ENCODE results near the gene C18orf32.
A peak's percentile ranks its signal among the peaks of the same experiment; 100 is the strongest.
"Not testable (repeated sequence)": the region's sequence is repeated elsewhere in the genome, so short reads cannot be mapped to it uniquely, and the experiment has no call there.

The C18orf32 gene

GRCh38 chr18:49490246-49490762, 3.3 kb upstream of the C18orf32 start:
- Histone ChIP-seq H3K36me3 (peaks cover 42% of the 10 kb centered on the region), H3K9me3 (no peaks in the 10 kb centered on the region), H3K27me3 (no peaks in the 10 kb centered on the region), H3K9ac (peak overlapping the region; percentile 100), H3K4me3 (peak overlapping the region; percentile 96), H3K4me1 (peaks cover 59% of the 10 kb centered on the region), H4K20me1 (peaks cover 49% of the 10 kb centered on the region), H3K27ac (peak overlapping the region; percentile 10; the same call in 1 of the 2 replicates), H3K4me2 (peak overlapping the region; percentile 91)
- no peak for TF ChIP-seq Cebpa-rat (IDR thresholded peaks at IDR 0.05)

- TF ChIP-seq Cebpa-rat (IDR thresholded peaks at IDR 0.05): no peak
- H3K4me1 ChIP-seq: peaks cover 60% of the 10 kb centered on the region
- peak overlapping the region; percentile 86 for H3K27ac ChIP-seq
- H3K27me3 ChIP-seq: no peaks in the 10 kb centered on the region
- H4K20me1 ChIP-seq: peaks cover 49% of the 10 kb centered on the region
- peak overlapping the region; percentile 70 for H3K4me3 ChIP-seq
- H3K4me2 ChIP-seq: peak overlapping the region; percentile 91
- peak overlapping the region; percentile 88 for H3K9ac ChIP-seq
- no peaks in the 10 kb centered on the region for H3K9me3 ChIP-seq
- H3K36me3 ChIP-seq: peaks cover 54% of the 10 kb centered on the region
Observed at GRCh38 chr18:49487711-49488310, 777 bp upstream of the C18orf32 start.

DNA sequence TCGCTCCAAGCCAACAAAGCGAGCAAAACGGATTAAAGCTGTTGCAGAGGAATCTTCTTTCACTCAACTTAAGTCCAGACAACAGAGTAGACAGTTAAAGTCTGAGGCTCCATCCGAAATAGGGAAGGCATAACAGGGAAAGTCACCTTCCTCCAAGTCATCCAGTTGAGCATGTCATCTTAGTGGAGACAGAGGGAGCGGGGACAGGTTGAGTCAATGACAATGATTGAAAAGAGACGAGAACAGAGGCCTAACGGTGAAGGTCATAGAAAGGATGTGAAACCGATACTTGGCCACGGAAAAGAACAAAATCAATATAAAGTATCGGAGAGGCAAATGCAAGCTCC, 455 bp downstream of the C18orf32 start:
- H3K4me2 ChIP-seq: peak overlapping the region; percentile 91
- H3K9me3 ChIP-seq: no peaks in the 10 kb centered on the region
- peaks cover 66% of the 10 kb centered on the region for H3K36me3 ChIP-seq
- H3K4me3 ChIP-seq: peak overlapping the region; percentile 70
- peaks cover 58% of the 10 kb centered on the region for H3K4me1 ChIP-seq
- peaks cover 43% of the 10 kb centered on the region for H4K20me1 ChIP-seq
- no peaks in the 10 kb centered on the region for H3K27me3 ChIP-seq
- peak overlapping the region; percentile 88 for H3K9ac ChIP-seq
- no peak for TF ChIP-seq Cebpa-rat (IDR thresholded peaks at IDR 0.05)
- H3K27ac ChIP-seq: peak overlapping the region; percentile 86

- H3K27ac ChIP-seq: peak overlapping the region; percentile 86
- H4K20me1 ChIP-seq: peaks cover 38% of the 10 kb centered on the region
- H3K4me1 ChIP-seq: peaks cover 55% of the 10 kb centered on the region
- peaks cover 66% of the 10 kb centered on the region for H3K36me3 ChIP-seq
- H3K9me3 ChIP-seq: no peaks in the 10 kb centered on the region
- peak overlapping the region; percentile 88 for H3K9ac ChIP-seq
- H3K4me3 ChIP-seq: peak overlapping the region; percentile 70
- TF ChIP-seq Cebpa-rat (IDR thresholded peaks at IDR 0.05): no peak
- H3K27me3 ChIP-seq: no peaks in the 10 kb centered on the region
- peak overlapping the region; percentile 91 for H3K4me2 ChIP-seq
Observed at GRCh38 chr18:49486134-49486533, 900 bp downstream of the C18orf32 start.

- H3K9ac ChIP-seq: no peak overlapping the region
- no peak for TF ChIP-seq Cebpa-rat (IDR thresholded peaks at IDR 0.05)
- H3K4me2 ChIP-seq: no peak overlapping the region
- H3K4me1 ChIP-seq: peaks cover 34% of the 10 kb centered on the region
- H3K36me3 ChIP-seq: peaks cover 65% of the 10 kb centered on the region
- no peaks in the 10 kb centered on the region for H3K27me3 ChIP-seq
- H3K9me3 ChIP-seq: no peaks in the 10 kb centered on the region
- H3K4me3 ChIP-seq: no peak overlapping the region
- peaks cover 9% of the 10 kb centered on the region for H4K20me1 ChIP-seq
- H3K27ac ChIP-seq: no peak overlapping the region
Observed at GRCh38 chr18:49483198-49483597, 3.8 kb downstream of the C18orf32 start.

GRCh38 chr18:49481907-49482306, 5.1 kb downstream of the C18orf32 start:
- no peak overlapping the region for H3K4me3 ChIP-seq
- no peak overlapping the region for H3K27ac ChIP-seq
- peaks cover 37% of the 10 kb centered on the region for H3K4me1 ChIP-seq
- TF ChIP-seq Cebpa-rat (IDR thresholded peaks at IDR 0.05): no peak
- no peak overlapping the region for H3K4me2 ChIP-seq
- H3K9ac ChIP-seq: no peak overlapping the region
- peaks cover 60% of the 10 kb centered on the region for H3K36me3 ChIP-seq
- H3K9me3 ChIP-seq: no peaks in the 10 kb centered on the region
- no peaks in the 10 kb centered on the region; the same call in 1 of the 2 replicates for H4K20me1 ChIP-seq
- H3K27me3 ChIP-seq: no peaks in the 10 kb centered on the region

- no peaks in the 10 kb centered on the region; the same call in 1 of the 2 replicates for H4K20me1 ChIP-seq
- H3K27ac ChIP-seq: no peak overlapping the region
- TF ChIP-seq Cebpa-rat (IDR thresholded peaks at IDR 0.05): peak; percentile 72
- H3K4me2 ChIP-seq: no peak overlapping the region
- no peak overlapping the region for H3K4me3 ChIP-seq
- H3K27me3 ChIP-seq: no peaks in the 10 kb centered on the region
- H3K9ac ChIP-seq: no peak overlapping the region
- H3K9me3 ChIP-seq: no peaks in the 10 kb centered on the region
- H3K4me1 ChIP-seq: peaks cover 41% of the 10 kb centered on the region
- peaks cover 60% of the 10 kb centered on the region for H3K36me3 ChIP-seq
Observed at GRCh38 chr18:49481317-49481716, 5.7 kb downstream of the C18orf32 start.

- no peak overlapping the region for H3K27ac ChIP-seq
- no peaks in the 10 kb centered on the region for H3K27me3 ChIP-seq
- H3K4me3 ChIP-seq: no peak overlapping the region
- peaks cover 34% of the 10 kb centered on the region for H3K4me1 ChIP-seq
- H3K4me2 ChIP-seq: no peak overlapping the region
- peaks cover 60% of the 10 kb centered on the region for H3K36me3 ChIP-seq
- H4K20me1 ChIP-seq: no peaks in the 10 kb centered on the region; the same call in 1 of the 2 replicates
- no peak overlapping the region for H3K9ac ChIP-seq
- TF ChIP-seq Cebpa-rat (IDR thresholded peaks at IDR 0.05): no peak
- H3K9me3 ChIP-seq: no peaks in the 10 kb centered on the region
Observed at GRCh38 chr18:49479381-49480137, 7.5 kb downstream of the C18orf32 start.

DNA sequence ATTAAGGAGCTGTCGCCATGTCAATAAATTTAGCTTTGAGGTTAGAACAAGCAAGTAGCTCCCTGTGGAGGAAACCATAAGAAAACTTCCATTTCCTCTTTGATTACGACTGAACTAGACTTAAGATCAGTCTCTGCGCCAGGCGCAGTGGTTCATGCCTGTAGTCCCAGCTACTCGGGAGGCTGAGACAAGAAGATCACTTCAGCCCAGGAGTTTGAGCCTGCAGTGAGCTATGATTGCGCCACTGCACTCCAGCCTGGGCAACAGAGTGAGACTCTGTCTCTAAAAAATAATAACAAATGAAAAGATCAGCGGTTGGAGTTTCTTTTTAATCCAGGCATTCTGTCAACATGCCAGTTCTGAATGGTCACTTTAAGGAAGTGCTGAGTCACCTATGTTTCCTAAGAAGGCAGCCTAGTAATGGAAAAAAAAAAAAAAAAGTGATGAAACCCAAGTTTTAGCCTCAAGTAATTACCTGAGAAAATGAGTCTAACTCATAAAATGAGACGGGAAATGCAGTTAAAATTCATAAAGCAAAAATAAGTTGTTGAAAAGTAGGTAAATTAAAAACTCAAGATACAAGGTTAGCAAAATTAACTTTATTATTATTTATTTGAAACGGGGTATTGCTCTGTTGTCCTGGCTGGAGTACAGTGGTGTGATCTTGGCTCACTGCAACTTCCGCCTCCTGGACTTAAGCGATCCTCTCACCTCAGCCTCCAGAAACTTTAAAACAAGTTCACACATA, 10.2 kb downstream of the C18orf32 start:
- TF ChIP-seq Cebpa-rat (IDR thresholded peaks at IDR 0.05): peak; percentile 83
- H3K4me2 ChIP-seq: peak overlapping the region; percentile 81
- H3K4me3 ChIP-seq: peak overlapping the region; percentile 17; the same call in 1 of the 2 replicates
- H3K9ac ChIP-seq: peak overlapping the region; percentile 48
- H4K20me1 ChIP-seq: no peaks in the 10 kb centered on the region
- peak overlapping the region; percentile 56 for H3K27ac ChIP-seq
- no peaks in the 10 kb centered on the region; the same call in 1 of the 2 replicates for H3K9me3 ChIP-seq
- no peaks in the 10 kb centered on the region for H3K27me3 ChIP-seq
- peaks cover 39% of the 10 kb centered on the region for H3K36me3 ChIP-seq
- H3K4me1 ChIP-seq: peaks cover 34% of the 10 kb centered on the region

DNA sequence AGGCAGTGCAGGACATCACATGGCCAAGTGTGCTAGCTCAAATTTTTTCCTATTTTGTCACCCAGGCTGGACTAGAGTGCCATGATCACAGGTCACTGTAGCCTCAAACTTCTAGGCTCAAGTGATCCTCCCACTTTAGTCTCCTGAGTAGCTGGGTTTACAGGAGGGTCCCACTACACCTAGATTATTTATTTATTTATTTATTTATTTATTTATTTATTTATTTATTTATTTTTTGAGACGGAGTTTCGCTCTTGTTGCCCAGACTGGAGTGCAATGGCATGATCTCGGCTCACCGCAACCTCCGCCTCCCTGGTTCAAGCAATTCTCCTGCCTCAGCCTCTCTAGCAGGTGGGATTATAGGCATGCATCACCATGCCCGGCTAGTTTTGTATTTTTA, 12.1 kb downstream of the C18orf32 start:
- H3K4me3 ChIP-seq, H3K4me2 ChIP-seq, H3K27me3 ChIP-seq, H3K27ac ChIP-seq, H4K20me1 ChIP-seq, H3K9me3 ChIP-seq, H3K9ac ChIP-seq: not testable (repeated sequence)
- H3K36me3 ChIP-seq: peaks cover 20% of the 10 kb centered on the region
- peaks cover 33% of the 10 kb centered on the region for H3K4me1 ChIP-seq
